ENCODE results near the gene TAX1BP1. TPM values are rescaled to one million over a fixed set of nuclear protein-coding genes. Genes with fewer than 3 reads are reported as not detected.

The TAX1BP1 gene
- total RNA-seq, 1 experiment from 2014 or later = 58.3 TPM

DNA sequence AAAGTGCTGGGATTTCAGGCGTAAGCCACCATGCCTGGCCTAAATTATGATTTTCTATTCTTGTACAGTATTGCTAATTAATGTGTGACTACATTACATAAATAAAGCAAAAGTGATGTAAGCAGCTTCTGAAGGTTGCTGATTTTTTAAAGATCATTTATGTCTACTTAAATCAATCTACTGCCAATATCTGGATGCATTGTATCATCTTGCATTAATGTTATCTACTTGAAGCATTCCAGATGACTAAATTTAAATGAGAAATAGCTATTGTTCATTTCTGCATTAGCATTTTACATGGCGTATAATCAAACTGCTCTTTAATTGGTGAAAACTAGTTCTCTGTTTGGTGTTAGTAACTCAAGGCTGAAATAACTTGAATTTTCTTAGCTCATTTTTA, 40.2 kb upstream of the TAX1BP1 start:
- Histone ChIP-seq H4K91ac (ENCODE audit: insufficient read length, low read depth, low read length) (no peak overlapping the region), H3K9me3 (ENCODE audit: control insufficient read depth, low read depth, low read length) (no peaks in the 10 kb centered on the region), H3K4me1 (ENCODE audit: insufficient read depth, low read length) (no peaks in the 10 kb centered on the region), H3K79me1 (ENCODE audit: insufficient read depth, low read depth, low read length, poor library complexity, severe bottlenecking) (no peaks in the 10 kb centered on the region), H4K8ac (replicated peaks; ENCODE audit: insufficient read length, low read depth, low read length) (no peak overlapping the region), H2BK15ac (ENCODE audit: low read depth, low read length) (no peak overlapping the region), H3K14ac (ENCODE audit: insufficient read depth, low read length) (no peak overlapping the region), H2AK5ac (ENCODE audit: insufficient read length, low read length) (no peak overlapping the region), H2BK12ac (ENCODE audit: insufficient read length, low read depth, low read length) (no peak overlapping the region), H3K4ac (ENCODE audit: low read depth, low read length) (no peak overlapping the region), H3K9ac (ENCODE audit: extremely low read depth, insufficient read length, low read length) (no peak overlapping the region), H3K18ac (ENCODE audit: insufficient read length, low read depth, low read length) (no peak overlapping the region), H3K23ac (ENCODE audit: insufficient read length, low read depth, low read length) (no peak overlapping the region), H3K79me2 (ENCODE audit: insufficient read depth, low read length) (no peaks in the 10 kb centered on the region), H3K23me2 (ENCODE audit: insufficient read length, low read depth, low read length, poor library complexity, severe bottlenecking) (no peaks in the 10 kb centered on the region), H3T11ph (ENCODE audit: low read length) (no peak overlapping the region), H2BK120ac (ENCODE audit: low read depth, low read length, poor library complexity, severe bottlenecking) (no peak overlapping the region), H4K5ac (ENCODE audit: insufficient read length, low read depth, low read length) (no peak overlapping the region), H2AFZ (ENCODE audit: low read length) (no peak overlapping the region), H3K56ac (ENCODE audit: insufficient read length, low read depth, low read length) (no peak overlapping the region), H3K27ac (ENCODE audit: insufficient read length, low read depth, low read length) (no peak overlapping the region), H2BK5ac (ENCODE audit: insufficient read length, low read length) (no peak overlapping the region), H3K4me2 (ENCODE audit: insufficient read depth, insufficient read length, low read length) (no peak overlapping the region), H2BK20ac (ENCODE audit: low read depth, low read length, poor library complexity, severe bottlenecking) (no peak overlapping the region), H4K20me1 (ENCODE audit: control insufficient read depth, insufficient read depth, insufficient read length) (no peaks in the 10 kb centered on the region), H3K27me3 (ENCODE audit: insufficient read depth, low read length) (no peaks in the 10 kb centered on the region)
- TF ChIP-seq, protein P1, sequence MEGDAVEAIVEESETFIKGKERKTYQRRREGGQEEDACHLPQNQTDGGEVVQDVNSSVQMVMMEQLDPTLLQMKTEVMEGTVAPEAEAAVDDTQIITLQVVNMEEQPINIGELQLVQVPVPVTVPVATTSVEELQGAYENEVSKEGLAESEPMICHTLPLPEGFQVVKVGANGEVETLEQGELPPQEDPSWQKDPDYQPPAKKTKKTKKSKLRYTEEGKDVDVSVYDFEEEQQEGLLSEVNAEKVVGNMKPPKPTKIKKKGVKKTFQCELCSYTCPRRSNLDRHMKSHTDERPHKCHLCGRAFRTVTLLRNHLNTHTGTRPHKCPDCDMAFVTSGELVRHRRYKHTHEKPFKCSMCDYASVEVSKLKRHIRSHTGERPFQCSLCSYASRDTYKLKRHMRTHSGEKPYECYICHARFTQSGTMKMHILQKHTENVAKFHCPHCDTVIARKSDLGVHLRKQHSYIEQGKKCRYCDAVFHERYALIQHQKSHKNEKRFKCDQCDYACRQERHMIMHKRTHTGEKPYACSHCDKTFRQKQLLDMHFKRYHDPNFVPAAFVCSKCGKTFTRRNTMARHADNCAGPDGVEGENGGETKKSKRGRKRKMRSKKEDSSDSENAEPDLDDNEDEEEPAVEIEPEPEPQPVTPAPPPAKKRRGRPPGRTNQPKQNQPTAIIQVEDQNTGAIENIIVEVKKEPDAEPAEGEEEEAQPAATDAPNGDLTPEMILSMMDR (conservative IDR thresholded peaks at IDR 0.05) = no peak
- Mint-ChIP-seq H3K27ac (no peak overlapping the region), H3K9me3 (no peaks in the 10 kb centered on the region), H3K36me3 (ENCODE audit: insufficient read depth in 1 of 3, low read depth in 3 of 3) (no peaks in the 10 kb centered on the region), H3K4me3 (no peak overlapping the region), H3K4me1 (no peaks in the 10 kb centered on the region; a peak in 1 of 4 replicates), H3K27me3 (ENCODE audit: low read depth) (0 out of 2 replicates have a peak, but pooled peaks cover 1% of the 10 kb centered on the region)
- WGBS (ENCODE audit: extremely low coverage, insufficient read length, low lambda C conversion rate) = no CpG with 5 or more reads among the region's 2 CpGs
- no peak for DNase-seq

Data from H9 (cell line).